ENCODE results near the gene RNF113B. TPM values are rescaled to one million over a fixed set of nuclear protein-coding genes. Genes with fewer than 3 reads are reported as not detected.

The RNF113B gene
- total and polyA plus RNA-seq, 2 experiments from 2014 or later, result 0.19 TPM; not detected in 1

DNA sequence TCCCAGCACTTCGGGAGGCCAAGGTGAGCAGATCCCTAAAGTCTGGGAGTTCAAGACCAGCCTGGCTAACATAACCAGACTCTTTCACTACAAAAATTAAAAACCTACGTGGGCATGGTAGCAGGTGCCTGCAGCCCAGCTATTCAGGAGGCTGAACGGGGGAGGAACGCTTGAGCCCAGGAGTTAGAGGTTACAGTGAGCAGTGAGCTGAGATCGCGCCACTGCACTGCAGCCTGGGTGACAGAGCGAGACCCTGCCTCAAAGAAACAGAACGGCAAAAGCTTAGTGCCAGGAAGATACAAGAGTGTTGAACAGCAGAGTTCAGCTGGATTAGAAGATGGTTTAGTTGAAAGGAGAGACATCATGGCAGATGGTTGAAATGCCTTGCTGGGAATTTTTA lies 24.1 kb upstream of the RNF113B start (continued):
- TF ChIP-seq, protein P1, sequence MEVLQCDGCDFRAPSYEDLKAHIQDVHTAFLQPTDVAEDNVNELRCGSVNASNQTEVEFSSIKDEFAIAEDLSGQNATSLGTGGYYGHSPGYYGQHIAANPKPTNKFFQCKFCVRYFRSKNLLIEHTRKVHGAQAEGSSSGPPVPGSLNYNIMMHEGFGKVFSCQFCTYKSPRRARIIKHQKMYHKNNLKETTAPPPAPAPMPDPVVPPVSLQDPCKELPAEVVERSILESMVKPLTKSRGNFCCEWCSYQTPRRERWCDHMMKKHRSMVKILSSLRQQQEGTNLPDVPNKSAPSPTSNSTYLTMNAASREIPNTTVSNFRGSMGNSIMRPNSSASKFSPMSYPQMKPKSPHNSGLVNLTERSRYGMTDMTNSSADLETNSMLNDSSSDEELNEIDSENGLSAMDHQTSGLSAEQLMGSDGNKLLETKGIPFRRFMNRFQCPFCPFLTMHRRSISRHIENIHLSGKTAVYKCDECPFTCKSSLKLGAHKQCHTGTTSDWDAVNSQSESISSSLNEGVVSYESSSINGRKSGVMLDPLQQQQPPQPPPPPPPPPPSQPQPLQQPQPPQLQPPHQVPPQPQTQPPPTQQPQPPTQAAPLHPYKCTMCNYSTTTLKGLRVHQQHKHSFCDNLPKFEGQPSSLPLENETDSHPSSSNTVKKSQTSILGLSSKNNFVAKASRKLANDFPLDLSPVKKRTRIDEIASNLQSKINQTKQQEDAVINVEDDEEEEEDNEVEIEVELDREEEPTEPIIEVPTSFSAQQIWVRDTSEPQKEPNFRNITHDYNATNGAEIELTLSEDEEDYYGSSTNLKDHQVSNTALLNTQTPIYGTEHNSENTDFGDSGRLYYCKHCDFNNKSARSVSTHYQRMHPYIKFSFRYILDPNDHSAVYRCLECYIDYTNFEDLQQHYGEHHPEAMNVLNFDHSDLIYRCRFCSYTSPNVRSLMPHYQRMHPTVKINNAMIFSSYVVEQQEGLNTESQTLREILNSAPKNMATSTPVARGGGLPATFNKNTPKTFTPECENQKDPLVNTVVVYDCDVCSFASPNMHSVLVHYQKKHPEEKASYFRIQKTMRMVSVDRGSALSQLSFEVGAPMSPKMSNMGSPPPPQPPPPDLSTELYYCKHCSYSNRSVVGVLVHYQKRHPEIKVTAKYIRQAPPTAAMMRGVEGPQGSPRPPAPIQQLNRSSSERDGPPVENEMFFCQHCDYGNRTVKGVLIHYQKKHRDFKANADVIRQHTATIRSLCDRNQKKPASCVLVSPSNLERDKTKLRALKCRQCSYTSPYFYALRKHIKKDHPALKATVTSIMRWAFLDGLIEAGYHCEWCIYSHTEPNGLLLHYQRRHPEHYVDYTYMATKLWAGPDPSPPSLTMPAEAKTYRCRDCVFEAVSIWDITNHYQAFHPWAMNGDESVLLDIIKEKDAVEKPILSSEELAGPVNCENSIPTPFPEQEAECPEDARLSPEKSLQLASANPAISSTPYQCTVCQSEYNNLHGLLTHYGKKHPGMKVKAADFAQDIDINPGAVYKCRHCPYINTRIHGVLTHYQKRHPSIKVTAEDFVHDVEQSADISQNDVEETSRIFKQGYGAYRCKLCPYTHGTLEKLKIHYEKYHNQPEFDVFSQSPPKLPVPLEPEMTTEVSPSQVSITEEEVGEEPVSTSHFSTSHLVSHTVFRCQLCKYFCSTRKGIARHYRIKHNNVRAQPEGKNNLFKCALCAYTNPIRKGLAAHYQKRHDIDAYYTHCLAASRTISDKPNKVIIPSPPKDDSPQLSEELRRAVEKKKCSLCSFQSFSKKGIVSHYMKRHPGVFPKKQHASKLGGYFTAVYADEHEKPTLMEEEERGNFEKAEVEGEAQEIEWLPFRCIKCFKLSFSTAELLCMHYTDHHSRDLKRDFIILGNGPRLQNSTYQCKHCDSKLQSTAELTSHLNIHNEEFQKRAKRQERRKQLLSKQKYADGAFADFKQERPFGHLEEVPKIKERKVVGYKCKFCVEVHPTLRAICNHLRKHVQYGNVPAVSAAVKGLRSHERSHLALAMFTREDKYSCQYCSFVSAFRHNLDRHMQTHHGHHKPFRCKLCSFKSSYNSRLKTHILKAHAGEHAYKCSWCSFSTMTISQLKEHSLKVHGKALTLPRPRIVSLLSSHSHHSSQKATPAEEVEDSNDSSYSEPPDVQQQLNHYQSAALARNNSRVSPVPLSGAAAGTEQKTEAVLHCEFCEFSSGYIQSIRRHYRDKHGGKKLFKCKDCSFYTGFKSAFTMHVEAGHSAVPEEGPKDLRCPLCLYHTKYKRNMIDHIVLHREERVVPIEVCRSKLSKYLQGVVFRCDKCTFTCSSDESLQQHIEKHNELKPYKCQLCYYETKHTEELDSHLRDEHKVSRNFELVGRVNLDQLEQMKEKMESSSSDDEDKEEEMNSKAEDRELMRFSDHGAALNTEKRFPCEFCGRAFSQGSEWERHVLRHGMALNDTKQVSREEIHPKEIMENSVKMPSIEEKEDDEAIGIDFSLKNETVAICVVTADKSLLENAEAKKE (CRISPR knock-in tag; IDR thresholded peaks at IDR 0.05), result no peak
- TF ChIP-seq EZH2phosphoT487 (IDR thresholded peaks at IDR 0.05; ENCODE audit: unreplicated experiment) (no peak), NANOG (IDR thresholded peaks at IDR 0.05; ENCODE audit: borderline replicate concordance) (no peak), POLR2AphosphoS5 (IDR thresholded peaks at IDR 0.05; ENCODE audit: low read depth) (no peak)

DNA sequence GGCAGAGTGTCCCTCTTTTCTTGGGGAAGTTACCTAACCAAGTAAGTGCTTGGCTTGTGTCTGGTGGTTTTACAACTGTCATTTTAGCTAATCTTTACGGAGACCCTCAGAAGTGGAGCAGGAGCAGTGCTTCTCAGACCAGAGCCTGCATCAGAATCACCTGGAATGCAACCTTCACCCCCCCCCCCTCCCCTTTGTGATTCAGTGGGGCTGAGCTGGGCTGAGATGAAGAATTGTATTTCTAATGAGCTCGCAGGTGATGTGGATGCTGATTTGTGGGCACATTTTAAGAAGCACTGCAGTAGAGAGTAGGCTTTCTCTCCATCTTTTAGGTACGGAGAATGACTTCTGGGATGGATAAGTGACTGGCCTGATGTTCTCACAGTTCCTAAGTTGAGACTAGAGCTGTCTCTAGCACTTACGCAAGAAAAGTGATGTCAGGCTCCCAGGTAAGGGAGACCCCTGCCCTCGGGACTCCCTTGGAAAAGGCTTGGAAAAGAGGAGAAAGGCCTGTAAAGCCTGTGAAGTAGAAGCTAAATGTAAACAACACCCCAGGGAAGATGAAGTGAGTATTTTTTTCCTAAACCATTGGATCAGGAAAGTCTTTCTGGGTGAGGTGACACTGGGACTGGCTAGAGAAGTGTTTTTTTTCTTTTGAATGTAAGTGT lies 23.3 kb upstream of the RNF113B start:
- Histone ChIP-seq H3K9me2 (ENCODE audit: insufficient read depth) (no peaks in the 10 kb centered on the region), H3K4me2 (peak overlapping the region; percentile 73), H3K4me1 (ENCODE audit: insufficient read depth) (peaks cover 45% of the 10 kb centered on the region), H3K27me3 (ENCODE audit: insufficient read depth) (no peaks in the 10 kb centered on the region), H4K20me1 (replicated peaks; ENCODE audit: insufficient read depth) (no peaks in the 10 kb centered on the region; the same call in 1 of the 2 replicates), H3K79me2 (replicated peaks; ENCODE audit: insufficient read depth) (peaks cover 77% of the 10 kb centered on the region), H3K27ac (ENCODE audit: low read depth) (peak overlapping the region; percentile 97), H3K4me3 (peak overlapping the region; percentile 49), H3K36me3 (ENCODE audit: insufficient read depth) (no peaks in the 10 kb centered on the region), H3F3A (replicated peaks; ENCODE audit: low read depth) (peaks cover 10% of the 10 kb centered on the region; the same call in 1 of the 2 replicates), H2AFZ (no peak overlapping the region)
- Mint-ChIP-seq H3K36me3 (ENCODE audit: low read depth) (peaks cover 30% of the 10 kb centered on the region), H3K9me3 (peaks cover 17% of the 10 kb centered on the region), H3K27ac (peak overlapping the region; percentile 79), H3K4me3 (peak overlapping the region; percentile 62), H3K4me1 (peaks cover 47% of the 10 kb centered on the region), H3K27me3 (ENCODE audit: insufficient read depth, low read depth, poor library complexity) (no peaks in the 10 kb centered on the region)
- DNase-seq (ENCODE audit: low spot score) (peak; percentile 82), ATAC-seq (peak; percentile 84)
- TF ChIP-seq CREB1 (CRISPR knock-in tag; IDR thresholded peaks at IDR 0.05; ENCODE audit: low read depth) (no peak), ZNF114 (CRISPR knock-in tag; IDR thresholded peaks at IDR 0.05) (no peak), STAT1 (IDR thresholded peaks at IDR 0.05; ENCODE audit: unreplicated experiment) (no peak)
- TF ChIP-seq, protein P1 (CRISPR knock-in tag; IDR thresholded peaks at IDR 0.05), result no peak
